GM12865 (cell line): ENCODE results near the gene CA12.

Experiments used
- DNase-seq: peaks from one replicate; pipeline ENCODE4 v3.0.0; 2010; ENCODE audit warnings: low read depth
- H3K4me3 ChIP-seq: 2 replicates; pipeline ENCODE4 v1.5.1; 2011; ENCODE audit warnings: mild to moderate bottlenecking, low read depth, low read length, control low read depth
- CTCF ChIP-seq: IDR thresholded peaks from 2 replicates; pipeline ENCODE4 v1.5.1; 2011; ENCODE audit warnings: low read length, control low read depth, low read depth, inconsistent platforms; ENCODE audit not compliant: insufficient read depth; ENCODE audit errors: missing control alignments

CA12 gene

GRCh38 chr15:63378946-63379345, 2.7 kb downstream of the CA12 start:
- H3K4me3 ChIP-seq, result no peak overlapping the region
- no peak for TF ChIP-seq CTCF
- no peak for DNase-seq

- DNase-seq, result no peak
- no peak for TF ChIP-seq CTCF
- H3K4me3 ChIP-seq, result no peak overlapping the region
Observed at GRCh38 chr15:63374686-63375520, 6.7 kb downstream of the CA12 start.

- H3K4me3 ChIP-seq, result no peak overlapping the region
- no peak for TF ChIP-seq CTCF
- no peak for DNase-seq
Observed at GRCh38 chr15:63373866-63374548, 7.6 kb downstream of the CA12 start.

- TF ChIP-seq CTCF, result no peak
- no peak overlapping the region for H3K4me3 ChIP-seq
- no peak for DNase-seq
Observed at GRCh38 chr15:63373330-63373729, 8.3 kb downstream of the CA12 start.

- TF ChIP-seq CTCF, result no peak
- no peak for DNase-seq
- H3K4me3 ChIP-seq, result no peak overlapping the region
Observed at GRCh38 chr15:63372753-63373152, 8.9 kb downstream of the CA12 start.

- no peak overlapping the region for H3K4me3 ChIP-seq
- TF ChIP-seq CTCF, result no peak
- no peak for DNase-seq
Observed at GRCh38 chr15:63372018-63372705, 9.5 kb downstream of the CA12 start.
